Stimulated activated CD8-positive, alpha-beta memory T cell treated with anti-CD3 and anti-CD28 coated beads, Interleukin-15, amount 100 ng/mL, for 4 hours (primary cell): ENCODE results near the gene UPK2.
A peak's percentile ranks its signal among the peaks of the same experiment; 100 is the strongest.
"Not testable (repeated sequence)": the region's sequence is repeated elsewhere in the genome, so short reads cannot be mapped to it uniquely, and the experiment has no call there.

Experiments
- DNase-seq, 2 donors: peaks; one replicate each; pipeline ENCODE4 v3.0.0-alpha.2; 2020; ENCODE audit warnings: low read depth in 2 of 2

The UPK2 gene

DNA sequence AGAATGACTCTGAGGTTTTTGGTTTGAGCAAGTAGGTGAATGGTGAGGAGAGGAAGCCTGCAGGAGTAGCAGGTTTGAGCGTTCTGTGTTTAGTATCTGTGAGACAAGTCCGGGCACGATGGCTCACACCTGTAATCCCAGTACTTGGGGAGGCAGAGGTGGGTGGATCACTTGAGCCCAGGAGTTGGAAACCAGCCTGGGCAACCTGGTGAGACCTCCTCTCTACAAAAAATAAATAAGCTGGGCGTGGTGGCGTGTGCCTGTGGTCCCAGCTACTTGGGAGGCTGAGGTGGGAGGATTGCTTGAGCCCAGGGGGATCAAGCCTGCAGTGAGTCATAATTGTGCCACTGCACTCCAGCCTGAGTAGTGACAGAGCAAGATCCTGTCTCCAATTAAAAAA, 32.2 kb downstream of the UPK2 start:
- DNase-seq: no peak

DNA sequence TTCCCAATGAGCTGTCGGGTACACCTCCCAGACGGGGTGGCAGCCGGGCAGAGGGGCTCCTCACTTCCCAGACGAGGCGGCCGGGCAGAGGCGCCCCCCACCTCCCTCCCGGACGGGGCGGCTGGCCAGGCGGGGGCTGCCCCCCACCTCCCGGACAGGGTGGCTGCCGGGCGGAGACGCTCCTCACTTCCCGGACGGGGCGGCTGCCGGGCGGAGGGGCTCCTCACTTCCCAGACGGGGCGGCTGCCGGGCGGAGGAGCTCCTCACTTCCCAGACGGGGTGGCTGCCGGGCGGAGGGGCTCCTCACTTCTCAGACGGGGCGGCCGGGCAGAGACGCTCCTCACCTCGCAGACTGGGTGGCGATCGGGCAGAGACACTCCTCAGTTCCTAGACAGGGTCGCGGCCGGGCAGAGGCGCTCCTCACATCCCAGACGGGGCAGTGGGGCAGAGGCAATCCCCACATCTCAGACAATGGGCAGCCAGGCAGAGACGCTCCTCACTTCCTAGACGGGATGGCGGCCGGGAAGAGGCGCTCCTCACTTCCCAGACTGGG, 35.5 kb downstream of the UPK2 start:
- DNase-seq: not testable (repeated sequence)

DNA sequence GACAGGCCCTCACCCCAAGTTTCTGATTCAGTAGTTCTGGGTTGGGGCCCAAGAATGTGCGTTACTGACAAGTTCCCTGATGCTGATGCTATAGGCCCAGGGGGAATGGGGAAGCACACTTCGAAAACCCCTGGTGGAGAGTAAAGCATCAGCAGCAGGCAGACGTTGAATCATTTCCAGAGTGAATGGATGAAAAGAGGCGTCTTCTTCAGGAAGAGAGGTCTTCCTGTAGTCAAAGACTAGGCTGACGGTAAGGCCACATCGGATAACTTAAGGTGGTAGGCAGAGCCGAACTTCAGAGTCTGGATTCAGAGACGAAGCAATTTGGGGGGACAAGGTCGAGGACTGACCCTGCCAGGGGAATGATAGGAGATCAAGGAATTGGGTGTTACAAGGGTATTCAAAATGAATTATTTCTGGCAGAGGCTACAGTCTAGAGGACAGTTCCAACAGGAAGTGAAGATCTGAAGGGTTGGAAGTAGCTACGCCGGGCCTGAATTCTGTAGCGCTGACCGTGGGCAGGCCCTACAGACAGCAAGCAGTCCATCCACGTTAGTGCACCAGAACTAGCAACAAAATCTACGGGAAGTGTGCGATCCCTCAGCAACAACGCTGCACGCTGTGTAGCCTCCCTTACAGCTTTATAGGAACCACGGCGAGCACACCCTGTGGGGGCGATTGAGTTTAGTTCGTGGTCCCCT, 41.0 kb downstream of the UPK2 start:
- DNase-seq: no peak

GRCh38 chr11:118997627-118998387, 41.7 kb downstream of the UPK2 start, which contains the start of gene CENATAC:
TSS of gene CENATAC (plus strand) at chr11:118998138. CDS start at chr11:118998198, 60 bp downstream.
- DNase-seq: peak; percentile 87 to 91

- no peak for DNase-seq
Measured at GRCh38 chr11:118998388-118998717, 42.3 kb downstream of the UPK2 start.

GRCh38 chr11:118998822-118999221, 42.7 kb downstream of the UPK2 start:
- DNase-seq: no peak

DNA sequence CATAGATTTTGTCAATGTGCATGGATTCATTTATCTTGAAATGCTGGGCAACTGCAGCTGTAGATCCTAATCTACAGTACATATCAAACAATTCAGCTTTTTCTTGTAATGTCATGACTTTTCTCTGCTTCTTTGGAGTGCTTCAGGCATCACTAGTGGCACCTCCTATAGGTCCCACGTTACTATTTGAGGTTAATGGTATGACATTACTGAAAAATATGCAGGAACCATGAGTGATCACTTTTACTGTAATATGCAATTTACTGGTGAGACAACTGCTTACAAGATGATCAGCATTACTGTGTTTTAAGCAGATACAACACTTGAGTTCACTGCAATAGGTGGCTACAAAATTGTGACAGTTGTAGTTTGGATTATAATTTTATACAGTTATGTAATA, 44.8 kb downstream of the UPK2 start:
- no peak for DNase-seq

GRCh38 chr11:119006656-119007055, 50.6 kb downstream of the UPK2 start:
- DNase-seq: no peak
